DND-41 (cell line): ENCODE measurements around the gene SIT1.

Source experiments
- EZH2 ChIP-seq: IDR thresholded peaks from 3 replicates; pipeline ENCODE4 v1.6.1; 2012; ENCODE audit warnings: borderline replicate concordance, low read depth, mild to moderate bottlenecking, moderate library complexity, low read length, inconsistent platforms; ENCODE audit not compliant: severe bottlenecking
- TF ChIP-seq, protein P1 (sequence below): IDR thresholded peaks from 2 replicates; pipeline ENCODE4 v1.5.1; 2012; ENCODE audit warnings: borderline replicate concordance, low read length, moderate library complexity, mild to moderate bottlenecking; ENCODE audit not compliant: poor library complexity, severe bottlenecking; ENCODE audit errors: extremely low read depth

DNA sequence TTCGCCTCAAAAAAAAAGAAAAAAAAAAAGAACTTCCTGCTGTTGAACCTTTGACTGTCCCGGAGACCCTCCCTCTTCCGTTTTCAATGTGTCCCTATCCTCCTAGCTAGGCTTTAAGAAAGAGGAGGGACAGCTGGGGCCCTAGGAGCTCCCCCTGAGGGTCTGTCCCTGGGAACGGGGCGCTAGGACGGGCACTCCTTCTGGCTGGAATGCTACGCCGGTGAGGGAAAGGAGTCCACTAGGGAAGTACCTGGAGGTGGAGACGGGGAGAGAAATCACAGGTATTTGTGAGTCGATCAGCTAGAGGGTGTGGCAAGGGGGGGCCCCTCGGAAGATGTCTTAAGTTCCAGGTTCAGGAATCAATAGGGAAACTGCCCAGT is 4.6 kb downstream of the SIT1 start:
- TF ChIP-seq, protein P1, sequence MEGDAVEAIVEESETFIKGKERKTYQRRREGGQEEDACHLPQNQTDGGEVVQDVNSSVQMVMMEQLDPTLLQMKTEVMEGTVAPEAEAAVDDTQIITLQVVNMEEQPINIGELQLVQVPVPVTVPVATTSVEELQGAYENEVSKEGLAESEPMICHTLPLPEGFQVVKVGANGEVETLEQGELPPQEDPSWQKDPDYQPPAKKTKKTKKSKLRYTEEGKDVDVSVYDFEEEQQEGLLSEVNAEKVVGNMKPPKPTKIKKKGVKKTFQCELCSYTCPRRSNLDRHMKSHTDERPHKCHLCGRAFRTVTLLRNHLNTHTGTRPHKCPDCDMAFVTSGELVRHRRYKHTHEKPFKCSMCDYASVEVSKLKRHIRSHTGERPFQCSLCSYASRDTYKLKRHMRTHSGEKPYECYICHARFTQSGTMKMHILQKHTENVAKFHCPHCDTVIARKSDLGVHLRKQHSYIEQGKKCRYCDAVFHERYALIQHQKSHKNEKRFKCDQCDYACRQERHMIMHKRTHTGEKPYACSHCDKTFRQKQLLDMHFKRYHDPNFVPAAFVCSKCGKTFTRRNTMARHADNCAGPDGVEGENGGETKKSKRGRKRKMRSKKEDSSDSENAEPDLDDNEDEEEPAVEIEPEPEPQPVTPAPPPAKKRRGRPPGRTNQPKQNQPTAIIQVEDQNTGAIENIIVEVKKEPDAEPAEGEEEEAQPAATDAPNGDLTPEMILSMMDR = no peak
- no peak for TF ChIP-seq EZH2
